ENCODE results near the gene AK3. TPM values are rescaled to one million over a fixed set of nuclear protein-coding genes. Genes with fewer than 3 reads are reported as not detected.

Gene AK3
- total RNA-seq, 2 experiments from 2014 or later = 34.0 to 34.6 TPM

Other genes with a start within 250 kb of the AK3 start
- 10 to 100 TPM in 1 of 2 experiments, 1 to 10 TPM in 1; 9.6 to 10.3 TPM for gene PLPP6, start 78.9 kb downstream of the AK3 start, total RNA-seq
- under 1 TPM; 0.43 to 0.83 TPM for gene SPATA6L, start 74.7 kb downstream of the AK3 start, total RNA-seq
- gene CDC37L1, start 61.6 kb downstream of the AK3 start, total RNA-seq = 10 to 100 TPM; 11.9 to 12.0 TPM
- 10 to 100 TPM; 11.5 to 12.3 TPM for gene RCL1, start 51.7 kb upstream of the AK3 start, total RNA-seq
- 10 to 100 TPM; 27.2 to 30.0 TPM for gene JAK2, start 244.1 kb upstream of the AK3 start, total RNA-seq